DOHH2 (cell line): ENCODE results near the gene CRYZL1.

Source experiments
- CTCF ChIP-seq: fragments of 200-600 bp; sonication (generic); IDR thresholded peaks from one replicate; pipeline ENCODE4 v1.5.1; 2014; ENCODE audit warnings: antibody characterized with exemption, mild to moderate bottlenecking, low read depth, low read length; ENCODE audit not compliant: poor library complexity, severe bottlenecking
- EZH2phosphoT487 ChIP-seq: fragments of 200-600 bp; sonication (generic); IDR thresholded peaks from 2 replicates; pipeline ENCODE4 v1.6.1; 2017; ENCODE audit warnings: borderline replicate concordance, mild to moderate bottlenecking, antibody characterized with exemption, low read length, moderate library complexity, mixed read lengths

- TF ChIP-seq CTCF: no peak
- no peak for TF ChIP-seq EZH2phosphoT487
These were observed 26.1 kb upstream of the CRYZL1 start for GRCh38 chr21:33667636-33668035.
